ENCODE data around the gene FAM78B.

DNA sequence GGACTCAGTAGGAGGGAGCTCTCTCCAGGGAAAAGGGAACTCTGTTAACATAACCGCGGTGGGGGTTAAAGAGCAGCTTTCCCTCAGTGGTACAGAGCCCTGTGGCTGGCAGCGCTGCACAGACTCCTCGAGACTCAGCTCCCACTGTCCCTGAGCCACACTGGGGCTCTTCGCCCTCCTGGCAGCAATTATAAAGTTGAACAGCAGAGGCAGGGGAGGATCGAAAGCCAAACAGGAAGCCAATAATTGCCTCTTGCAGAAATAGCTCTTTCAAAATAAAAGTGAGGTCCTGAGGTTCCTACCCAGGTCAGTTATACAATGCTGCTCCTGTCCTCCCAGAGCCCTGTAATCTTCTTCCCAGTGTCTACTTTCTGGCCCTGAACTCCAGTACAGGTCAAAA is 77.0 kb downstream of the FAM78B start:
- TF ChIP-seq, protein P1, sequence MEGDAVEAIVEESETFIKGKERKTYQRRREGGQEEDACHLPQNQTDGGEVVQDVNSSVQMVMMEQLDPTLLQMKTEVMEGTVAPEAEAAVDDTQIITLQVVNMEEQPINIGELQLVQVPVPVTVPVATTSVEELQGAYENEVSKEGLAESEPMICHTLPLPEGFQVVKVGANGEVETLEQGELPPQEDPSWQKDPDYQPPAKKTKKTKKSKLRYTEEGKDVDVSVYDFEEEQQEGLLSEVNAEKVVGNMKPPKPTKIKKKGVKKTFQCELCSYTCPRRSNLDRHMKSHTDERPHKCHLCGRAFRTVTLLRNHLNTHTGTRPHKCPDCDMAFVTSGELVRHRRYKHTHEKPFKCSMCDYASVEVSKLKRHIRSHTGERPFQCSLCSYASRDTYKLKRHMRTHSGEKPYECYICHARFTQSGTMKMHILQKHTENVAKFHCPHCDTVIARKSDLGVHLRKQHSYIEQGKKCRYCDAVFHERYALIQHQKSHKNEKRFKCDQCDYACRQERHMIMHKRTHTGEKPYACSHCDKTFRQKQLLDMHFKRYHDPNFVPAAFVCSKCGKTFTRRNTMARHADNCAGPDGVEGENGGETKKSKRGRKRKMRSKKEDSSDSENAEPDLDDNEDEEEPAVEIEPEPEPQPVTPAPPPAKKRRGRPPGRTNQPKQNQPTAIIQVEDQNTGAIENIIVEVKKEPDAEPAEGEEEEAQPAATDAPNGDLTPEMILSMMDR (IDR thresholded peaks at IDR 0.05; ENCODE audit: borderline replicate concordance, extremely low read depth, low read length, poor library complexity, severe bottlenecking): peak; percentile 36
- TF ChIP-seq EZH2 (IDR thresholded peaks at IDR 0.05; ENCODE audit: borderline replicate concordance, low read depth, low read length, severe bottlenecking): no peak

All from DND-41 (cell line).